ENCODE data around the gene RHCG. TPM values are rescaled to one million over a fixed set of nuclear protein-coding genes. Genes with fewer than 3 reads are reported as not detected.

The RHCG gene
- total RNA-seq, 2 donors from 2014 or later, result 0.52 TPM; not detected in 1

DNA sequence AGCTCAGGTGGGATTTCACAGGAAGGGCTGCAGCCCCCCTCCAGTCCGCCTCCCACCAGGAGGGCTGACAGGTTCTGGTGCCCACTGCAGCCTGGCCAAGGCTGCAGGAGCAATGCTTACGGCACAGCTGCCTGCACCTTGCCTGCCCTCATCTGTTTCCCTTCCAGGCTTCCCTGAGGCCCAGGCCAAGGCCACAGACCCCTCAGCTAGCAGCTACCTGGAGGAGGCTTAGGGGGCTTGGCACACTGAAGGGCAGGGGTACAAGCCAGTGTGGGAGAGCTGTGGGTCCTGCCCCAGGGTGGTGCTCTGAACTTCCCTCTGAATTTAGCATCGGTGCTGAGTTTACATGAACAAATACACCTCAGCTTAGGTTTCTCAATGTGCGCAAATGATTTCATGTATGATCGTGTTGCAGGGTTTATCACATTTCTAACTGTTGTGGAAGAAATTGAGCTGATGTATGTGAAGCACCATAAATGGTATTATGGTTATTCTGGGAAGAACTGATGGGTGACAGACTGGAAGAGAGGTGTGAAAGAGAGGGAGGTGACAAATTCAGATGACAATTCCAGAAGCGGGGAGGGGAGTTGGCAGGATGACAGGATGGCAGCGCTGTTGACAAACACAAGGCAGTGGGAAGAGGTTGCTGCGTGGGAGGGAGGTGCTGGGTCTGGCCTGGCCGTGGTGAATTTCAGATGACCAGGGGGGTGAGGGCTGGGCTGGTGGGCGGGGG is 6.1 kb downstream of the RHCG start:
- no peak overlapping the region for H3K4me3 ChIP-seq
- H3K9me3 ChIP-seq, result no peaks in the 10 kb centered on the region
- DNase-seq (no peak), ATAC-seq (no peak)
- no peak for TF ChIP-seq POLR2A (IDR thresholded peaks at IDR 0.05)
- TF ChIP-seq, protein P1, sequence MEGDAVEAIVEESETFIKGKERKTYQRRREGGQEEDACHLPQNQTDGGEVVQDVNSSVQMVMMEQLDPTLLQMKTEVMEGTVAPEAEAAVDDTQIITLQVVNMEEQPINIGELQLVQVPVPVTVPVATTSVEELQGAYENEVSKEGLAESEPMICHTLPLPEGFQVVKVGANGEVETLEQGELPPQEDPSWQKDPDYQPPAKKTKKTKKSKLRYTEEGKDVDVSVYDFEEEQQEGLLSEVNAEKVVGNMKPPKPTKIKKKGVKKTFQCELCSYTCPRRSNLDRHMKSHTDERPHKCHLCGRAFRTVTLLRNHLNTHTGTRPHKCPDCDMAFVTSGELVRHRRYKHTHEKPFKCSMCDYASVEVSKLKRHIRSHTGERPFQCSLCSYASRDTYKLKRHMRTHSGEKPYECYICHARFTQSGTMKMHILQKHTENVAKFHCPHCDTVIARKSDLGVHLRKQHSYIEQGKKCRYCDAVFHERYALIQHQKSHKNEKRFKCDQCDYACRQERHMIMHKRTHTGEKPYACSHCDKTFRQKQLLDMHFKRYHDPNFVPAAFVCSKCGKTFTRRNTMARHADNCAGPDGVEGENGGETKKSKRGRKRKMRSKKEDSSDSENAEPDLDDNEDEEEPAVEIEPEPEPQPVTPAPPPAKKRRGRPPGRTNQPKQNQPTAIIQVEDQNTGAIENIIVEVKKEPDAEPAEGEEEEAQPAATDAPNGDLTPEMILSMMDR (IDR thresholded peaks at IDR 0.05), result no peak
- H3K27me3 ChIP-seq, result no peaks in the 10 kb centered on the region
- 36 to 42% methylated on average over 9 to 10 of the region's 10 CpGs for WGBS, 2 donors
- H3K36me3 ChIP-seq (replicated peaks in 1 of 2; ENCODE audit: insufficient read depth in 1 of 2, low read depth in 2 of 2), result no peaks in the 10 kb centered on the region
- H3K4me1 ChIP-seq, result peaks cover 2% of the 10 kb centered on the region
- intact Hi-C loops (cut with DNase I), result no loop called here
- H3K27ac ChIP-seq, result no peak overlapping the region

DNA sequence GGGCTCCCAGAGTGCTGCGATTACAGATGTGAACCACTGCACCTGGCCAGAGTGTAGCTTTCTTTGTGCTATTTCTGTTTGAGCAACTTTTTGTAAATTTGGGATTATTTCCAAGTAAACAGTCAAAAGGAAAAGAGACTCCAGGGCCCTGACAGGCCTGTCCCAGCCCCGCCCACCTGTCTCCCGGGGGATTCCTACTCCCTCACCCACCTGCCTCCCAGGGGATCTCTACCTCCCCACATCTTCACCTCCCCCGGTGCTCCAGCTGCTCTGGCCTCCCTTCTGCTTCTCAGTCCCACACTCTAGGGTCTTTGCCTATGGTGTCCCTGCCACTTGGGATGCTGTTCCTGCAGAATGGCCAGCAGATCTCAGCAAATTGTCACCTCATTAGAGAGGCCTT is 7.0 kb downstream of the RHCG start:
- no peaks in the 10 kb centered on the region for H3K27me3 ChIP-seq
- WGBS, 2 donors, result 45 to 54% methylated on average over 4 of the region's 4 CpGs
- DNase-seq, result no peak

DNA sequence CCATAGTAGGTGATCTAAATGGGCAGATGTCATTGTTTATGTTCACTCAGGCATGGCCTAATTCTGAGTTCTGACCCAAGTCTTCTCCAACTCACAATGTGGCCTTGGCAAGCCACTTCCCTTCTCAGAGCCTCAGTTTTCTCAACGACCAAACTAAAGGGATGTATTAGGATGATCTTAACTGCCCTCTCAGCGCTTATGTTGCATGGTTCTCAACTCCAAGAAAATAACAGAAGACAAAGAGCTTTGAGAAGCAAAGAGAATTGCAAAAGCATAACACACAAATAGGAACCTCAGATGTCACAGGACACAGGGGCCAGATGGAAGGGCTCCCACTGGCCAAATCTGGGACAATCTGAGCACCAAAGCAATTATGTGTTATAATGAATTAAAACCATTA is 8.6 kb downstream of the RHCG start:
- H3K4me1 ChIP-seq, result no peaks in the 10 kb centered on the region
- intact Hi-C loops (cut with DNase I), result no loop called here
- no peak for TF ChIP-seq POLR2A (IDR thresholded peaks at IDR 0.05)
- TF ChIP-seq, protein P1 (IDR thresholded peaks at IDR 0.05), result no peak
- H3K4me3 ChIP-seq, result no peak overlapping the region
- H3K9me3 ChIP-seq, result no peaks in the 10 kb centered on the region
- ATAC-seq (no peak), DNase-seq (no peak)
- no peaks in the 10 kb centered on the region for H3K27me3 ChIP-seq
- no peaks in the 10 kb centered on the region for H3K36me3 ChIP-seq (replicated peaks in 1 of 2; ENCODE audit: insufficient read depth in 1 of 2, low read depth in 2 of 2)
- H3K27ac ChIP-seq, result no peak overlapping the region
- 33 to 57% methylated on average over 2 of the region's 2 CpGs for WGBS, 2 donors

More for the DNA sequence above, 7.0 kb downstream of the RHCG start:
- H3K36me3 ChIP-seq (replicated peaks in 1 of 2; ENCODE audit: insufficient read depth in 1 of 2, low read depth in 2 of 2), result no peaks in the 10 kb centered on the region
- TF ChIP-seq POLR2A (IDR thresholded peaks at IDR 0.05), result no peak
- TF ChIP-seq, protein P1 (IDR thresholded peaks at IDR 0.05), result no peak
- H3K4me1 ChIP-seq, result no peaks in the 10 kb centered on the region
- H3K4me3 ChIP-seq, result no peak overlapping the region
- no peak overlapping the region for H3K27ac ChIP-seq
- intact Hi-C loops (cut with DNase I), result no loop called here
- no peak for ATAC-seq
- H3K9me3 ChIP-seq, result no peaks in the 10 kb centered on the region

DNA sequence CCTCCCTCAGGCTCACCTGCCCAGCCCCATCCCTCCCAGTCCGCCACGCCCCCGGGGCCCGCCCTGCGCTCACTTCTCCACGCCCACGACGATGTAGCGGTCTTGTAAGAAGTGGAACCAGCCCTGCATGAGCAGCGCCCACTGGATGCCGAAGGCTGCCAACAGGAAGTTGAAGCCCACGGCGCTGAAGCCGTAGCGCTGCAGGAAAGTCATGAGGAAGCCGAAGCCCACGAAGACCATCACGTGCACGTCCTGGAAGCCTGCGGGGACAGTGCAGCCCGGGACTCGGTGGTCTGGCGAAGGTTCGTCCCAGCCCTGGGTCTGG is 9.7 kb downstream of the RHCG start:
- TF ChIP-seq POLR2A (IDR thresholded peaks at IDR 0.05), result no peak
- TF ChIP-seq, protein P1 (IDR thresholded peaks at IDR 0.05), result no peak
- ATAC-seq, result no peak
- H3K36me3 ChIP-seq (replicated peaks in 1 of 2; ENCODE audit: insufficient read depth in 1 of 2, low read depth in 2 of 2), result no peaks in the 10 kb centered on the region
- H3K27ac ChIP-seq, result no peak overlapping the region
- H3K9me3 ChIP-seq, result no peaks in the 10 kb centered on the region
- 50% methylated on average over 20 of the region's 24 CpGs; no CpG with 5 or more reads in 1 of the 2 donors for WGBS, 2 donors
- H3K4me3 ChIP-seq, result no peak overlapping the region
- no peaks in the 10 kb centered on the region for H3K4me1 ChIP-seq
- no peak for DNase-seq
- intact Hi-C loops (cut with DNase I), result no loop called here
- no peaks in the 10 kb centered on the region for H3K27me3 ChIP-seq

DNA sequence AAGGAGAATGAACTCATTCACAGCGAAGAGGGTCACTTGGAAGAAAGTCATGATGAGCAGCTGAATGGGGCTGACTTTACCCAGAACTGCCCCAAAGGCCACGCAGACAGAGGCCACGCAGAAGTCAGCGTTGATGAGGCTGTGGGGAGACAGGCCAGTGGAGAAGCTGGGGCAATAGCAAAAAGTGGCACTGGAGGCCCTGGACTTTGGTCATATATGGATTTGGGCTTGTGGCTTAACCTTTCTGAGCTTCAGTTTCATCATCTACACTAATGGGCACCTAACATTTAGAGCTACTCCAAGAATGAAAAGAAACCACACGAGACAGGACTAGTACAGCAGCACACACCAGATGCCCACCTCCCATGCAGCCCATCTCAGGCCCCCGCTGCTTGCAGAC is 13.3 kb downstream of the RHCG start:
- ATAC-seq, result no peak
- Histone ChIP-seq H3K27ac (no peak overlapping the region), H3K4me3 (no peak overlapping the region), H3K27me3 (no peaks in the 10 kb centered on the region), H3K9me3 (no peaks in the 10 kb centered on the region), H3K36me3 (replicated peaks in 1 of 2; ENCODE audit: insufficient read depth in 1 of 2, low read depth in 2 of 2) (no peaks in the 10 kb centered on the region), H3K4me1 (no peaks in the 10 kb centered on the region)
- WGBS, 2 donors, result 81 to 86% methylated on average over 6 of the region's 6 CpGs
- DNase-seq, result no peak
- no peak for TF ChIP-seq POLR2A (IDR thresholded peaks at IDR 0.05)
- TF ChIP-seq, protein P1 (IDR thresholded peaks at IDR 0.05), result no peak
- intact Hi-C loops (cut with DNase I), result no loop called here

Data from body of pancreas (tissue), 4 donors.